Activated T-cell treated with anti-CD3 and anti-CD28 coated beads for 48 hours (primary cell): ENCODE data around the gene EMID1.
"Not testable (repeated sequence)": the region's sequence is repeated elsewhere in the genome, so short reads cannot be mapped to it uniquely, and the experiment has no call there.

ENCODE experiments used
- DNase-seq: peaks from one replicate; pipeline ENCODE4 v3.0.0-alpha.2; 2020; ENCODE audit warnings: low read depth

Gene EMID1

DNA sequence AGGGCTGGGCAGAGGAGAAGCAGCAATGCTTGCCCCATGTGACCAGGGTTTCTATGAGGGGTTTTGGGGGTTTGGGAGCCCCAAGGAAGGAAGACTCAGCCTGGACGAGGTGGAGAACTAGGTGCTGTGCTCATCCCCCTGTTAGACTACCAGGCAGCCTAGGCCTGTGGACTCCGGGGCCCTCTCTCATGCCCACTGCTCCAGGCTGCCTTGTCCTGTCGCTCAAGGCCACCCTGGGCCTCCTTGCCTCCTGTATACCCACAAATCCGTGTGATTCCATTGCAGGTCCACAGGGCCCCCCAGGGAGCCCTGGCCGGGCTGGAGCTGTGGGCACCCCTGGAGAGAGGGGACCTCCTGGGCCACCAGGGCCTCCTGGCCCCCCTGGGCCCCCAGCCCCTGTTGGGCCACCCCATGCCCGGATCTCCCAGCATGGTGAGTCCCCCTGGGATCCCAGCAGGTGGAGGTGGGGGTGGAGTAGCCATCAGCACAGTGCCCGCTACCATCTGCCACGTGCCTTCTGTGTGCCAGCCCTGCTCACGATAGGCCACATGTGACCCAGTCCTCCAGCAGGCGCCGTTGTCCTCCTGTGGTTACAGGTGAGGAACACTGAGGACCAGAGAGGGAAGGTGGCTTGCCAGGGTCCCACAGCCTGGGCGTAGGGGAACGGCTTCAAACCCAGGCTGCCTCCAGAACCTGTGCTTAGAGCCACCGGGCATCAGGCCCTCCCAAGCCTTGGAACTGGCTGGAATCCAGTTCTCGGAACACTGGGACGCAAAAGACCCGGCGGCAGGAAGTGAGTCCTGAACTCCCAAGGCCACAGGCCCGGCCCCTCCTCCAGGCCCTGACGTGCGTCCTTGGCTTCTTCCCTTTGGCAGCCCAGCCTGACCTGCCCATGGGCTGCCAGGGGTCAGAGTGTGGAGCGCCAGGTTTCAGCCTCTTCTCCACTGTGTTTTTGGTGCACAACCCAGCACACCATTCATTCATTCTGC, 26.6 kb downstream of the EMID1 start:
- no peak for DNase-seq

DNA sequence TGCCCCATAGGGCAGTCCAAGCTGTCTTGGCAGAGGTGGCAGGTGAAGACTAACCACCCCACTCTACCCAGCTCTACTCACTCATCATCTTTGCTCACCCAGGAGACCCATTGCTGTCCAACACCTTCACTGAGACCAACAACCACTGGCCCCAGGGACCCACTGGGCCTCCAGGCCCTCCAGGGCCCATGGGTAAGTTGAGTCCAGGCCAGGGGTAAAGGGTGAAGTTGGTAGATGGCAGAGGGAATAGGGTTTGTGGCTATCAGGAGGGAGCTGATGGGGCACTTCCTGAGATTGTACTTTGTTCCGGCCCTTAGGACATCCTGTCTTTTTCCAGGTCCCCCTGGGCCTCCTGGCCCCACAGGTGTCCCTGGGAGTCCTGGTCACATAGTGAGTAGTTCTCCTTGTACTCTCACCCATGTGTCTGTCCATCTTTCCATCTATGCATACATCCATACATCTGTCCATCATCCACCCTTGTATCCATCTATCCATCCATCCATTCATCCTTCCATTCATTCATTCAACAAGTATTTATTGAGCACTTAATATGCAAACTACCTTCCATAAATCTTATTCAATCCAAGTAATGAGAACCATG, 27.7 kb downstream of the EMID1 start:
- DNase-seq: no peak

DNA sequence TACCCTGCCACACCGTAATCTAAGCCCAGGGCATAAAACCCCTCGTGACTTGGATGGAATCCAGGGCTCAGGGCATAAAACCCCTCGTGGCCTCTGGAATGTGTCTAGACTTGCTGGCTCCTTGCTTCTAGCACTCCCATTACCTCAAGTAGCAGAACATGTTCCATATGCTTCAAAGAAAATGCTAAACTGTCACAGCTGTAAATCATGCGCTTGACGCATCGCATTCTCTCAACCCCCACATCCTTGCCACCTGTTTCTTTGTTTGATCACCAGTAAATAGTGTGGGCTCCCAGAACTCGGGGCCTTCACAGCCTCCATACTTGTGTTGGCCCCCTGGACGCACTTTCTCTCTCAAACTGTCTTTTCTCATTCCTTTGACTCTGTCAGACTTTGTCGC, 34.8 kb downstream of the EMID1 start:
- DNase-seq: not testable (repeated sequence)

DNA sequence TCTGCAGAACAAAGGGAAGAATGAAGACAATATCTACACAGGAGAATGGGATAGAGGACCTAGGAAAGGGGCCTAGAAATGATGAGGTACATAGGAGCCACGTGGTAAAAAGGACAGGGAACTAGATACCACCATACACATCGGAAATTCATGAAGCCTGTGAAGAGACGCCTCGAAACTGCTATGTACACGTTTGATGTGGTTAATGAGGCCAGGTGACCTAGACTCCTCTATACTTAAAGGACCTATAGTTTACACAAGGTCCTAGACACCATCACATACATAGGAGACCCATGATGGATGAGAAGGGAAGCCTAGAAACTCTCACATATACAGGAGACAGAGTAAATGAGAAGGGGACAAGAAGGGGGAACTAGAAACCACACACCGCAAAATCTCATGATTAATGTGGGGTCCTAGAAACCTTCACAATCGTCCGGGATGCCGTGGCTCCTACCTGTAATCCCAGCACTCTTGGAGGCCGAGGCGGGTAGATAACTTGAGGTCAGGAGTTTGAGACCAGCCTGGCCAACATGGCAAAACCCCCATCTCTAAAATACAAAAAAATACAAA, 38.3 kb downstream of the EMID1 start:
- no peak for DNase-seq

DNA sequence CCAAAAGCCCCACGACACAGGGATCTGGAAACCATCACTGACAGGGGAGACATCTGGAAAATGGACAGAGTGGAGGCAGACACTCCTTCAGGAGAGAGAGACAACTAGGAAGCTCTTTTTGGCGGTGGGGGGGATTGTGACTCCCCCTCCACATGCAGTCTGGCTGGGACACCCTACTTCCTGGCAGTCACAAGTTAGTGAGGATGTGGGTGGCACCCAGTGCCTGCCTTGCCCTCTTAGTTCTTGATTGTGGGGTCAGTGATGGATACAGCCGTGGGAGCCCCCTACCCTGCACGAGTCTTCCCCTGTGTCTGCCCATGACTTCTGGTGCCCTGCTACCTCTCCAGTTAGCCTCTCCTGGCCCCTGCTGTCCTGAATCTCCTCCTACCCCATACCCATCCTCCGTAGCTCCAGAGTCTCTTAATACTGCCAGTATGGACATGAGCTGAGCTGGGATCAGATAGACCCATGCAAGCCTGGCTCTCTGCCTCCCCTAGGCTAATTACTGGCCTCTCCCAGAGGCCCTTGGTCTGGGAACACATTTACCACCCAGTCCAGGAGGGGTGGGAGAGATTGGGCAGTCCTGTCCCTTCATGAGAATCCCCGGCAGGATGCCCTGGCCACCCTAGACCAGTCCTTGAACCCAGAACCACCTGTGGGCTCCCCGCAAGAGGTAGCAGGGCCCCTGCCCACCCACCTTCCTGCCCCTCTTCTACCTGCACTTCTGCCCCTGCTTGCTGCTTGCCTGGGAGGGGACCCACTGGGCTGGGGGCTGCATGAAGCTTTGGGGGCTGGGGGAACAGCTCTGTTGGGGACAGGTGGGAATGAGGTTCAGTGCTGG, 39.3 kb downstream of the EMID1 start:
- DNase-seq: no peak

DNA sequence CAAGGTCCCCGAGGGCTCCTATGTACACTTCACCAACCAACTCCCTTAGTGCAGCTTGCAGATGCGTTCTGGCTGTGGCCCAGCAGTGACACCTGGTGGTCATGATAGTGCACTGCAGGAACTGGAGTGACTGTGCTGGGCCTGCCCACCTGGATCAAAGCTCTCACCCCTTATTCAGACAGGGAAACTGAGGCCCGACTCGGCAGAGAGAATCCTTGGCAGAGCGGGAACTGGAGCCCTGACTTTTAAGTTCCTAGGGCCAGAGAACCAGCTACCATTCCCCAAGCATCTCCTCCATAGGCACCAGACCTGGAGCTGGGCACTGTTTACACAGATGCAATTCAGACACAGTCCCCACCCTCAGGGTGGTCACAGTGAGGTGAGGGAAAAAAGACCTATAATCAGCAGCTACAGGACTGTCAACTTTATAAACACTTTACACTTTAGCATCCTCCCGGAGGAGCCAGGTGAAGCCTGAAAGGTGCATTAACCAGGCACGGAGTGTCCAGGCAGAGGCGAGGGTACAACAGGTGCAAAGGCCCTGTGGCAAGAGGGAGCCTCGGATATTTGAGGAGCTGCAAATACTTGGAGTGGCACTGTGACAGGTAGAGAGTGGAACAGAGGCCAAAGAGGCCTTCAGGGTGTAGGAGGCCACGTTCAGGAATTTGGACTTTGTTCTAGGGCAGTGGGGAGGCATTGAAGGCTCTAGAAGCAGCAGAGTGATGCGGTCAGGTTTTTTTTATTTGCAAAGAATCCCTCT, 40.1 kb downstream of the EMID1 start:
- DNase-seq: peak; percentile 56

DNA sequence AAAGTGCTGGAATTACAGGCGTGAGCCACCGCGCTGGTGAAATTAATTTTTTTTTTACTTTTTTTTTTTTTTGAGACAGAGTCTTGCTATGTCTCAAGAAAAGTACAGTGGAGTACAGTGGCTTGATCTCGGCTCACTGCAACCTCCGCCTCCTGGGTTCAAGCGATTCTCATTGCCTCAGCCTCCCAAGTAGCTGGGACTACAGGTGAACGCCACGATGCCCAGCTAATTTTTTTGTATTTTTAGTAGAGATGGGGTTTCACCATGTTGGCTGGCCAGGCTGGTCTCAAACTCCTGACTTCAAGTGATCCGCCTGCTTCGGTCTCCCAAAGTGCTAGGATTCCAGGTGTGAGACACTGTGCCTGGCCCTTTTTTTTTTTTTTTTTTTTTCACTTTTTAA, 42.2 kb downstream of the EMID1 start:
- DNase-seq: not testable (repeated sequence)

DNA sequence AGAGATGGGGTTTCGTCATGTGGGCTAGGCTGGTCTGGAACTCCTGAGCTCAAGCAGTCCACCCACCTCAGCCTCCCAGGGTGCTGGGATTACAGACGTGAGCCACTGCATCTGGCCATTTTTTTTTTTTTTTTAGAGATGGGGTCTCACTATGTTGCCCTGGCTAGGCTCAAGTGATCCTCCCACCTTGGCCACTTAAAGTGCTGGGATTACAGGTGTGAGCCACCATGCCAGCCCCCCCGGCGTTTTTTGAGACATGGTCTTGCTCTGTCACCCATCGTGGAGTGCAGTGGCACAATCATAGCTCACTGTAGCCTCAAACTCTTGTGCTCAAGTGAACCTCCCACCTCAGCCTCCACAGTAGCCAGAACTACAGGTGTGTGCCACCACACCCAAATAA, 45.6 kb downstream of the EMID1 start:
- no peak for DNase-seq

DNA sequence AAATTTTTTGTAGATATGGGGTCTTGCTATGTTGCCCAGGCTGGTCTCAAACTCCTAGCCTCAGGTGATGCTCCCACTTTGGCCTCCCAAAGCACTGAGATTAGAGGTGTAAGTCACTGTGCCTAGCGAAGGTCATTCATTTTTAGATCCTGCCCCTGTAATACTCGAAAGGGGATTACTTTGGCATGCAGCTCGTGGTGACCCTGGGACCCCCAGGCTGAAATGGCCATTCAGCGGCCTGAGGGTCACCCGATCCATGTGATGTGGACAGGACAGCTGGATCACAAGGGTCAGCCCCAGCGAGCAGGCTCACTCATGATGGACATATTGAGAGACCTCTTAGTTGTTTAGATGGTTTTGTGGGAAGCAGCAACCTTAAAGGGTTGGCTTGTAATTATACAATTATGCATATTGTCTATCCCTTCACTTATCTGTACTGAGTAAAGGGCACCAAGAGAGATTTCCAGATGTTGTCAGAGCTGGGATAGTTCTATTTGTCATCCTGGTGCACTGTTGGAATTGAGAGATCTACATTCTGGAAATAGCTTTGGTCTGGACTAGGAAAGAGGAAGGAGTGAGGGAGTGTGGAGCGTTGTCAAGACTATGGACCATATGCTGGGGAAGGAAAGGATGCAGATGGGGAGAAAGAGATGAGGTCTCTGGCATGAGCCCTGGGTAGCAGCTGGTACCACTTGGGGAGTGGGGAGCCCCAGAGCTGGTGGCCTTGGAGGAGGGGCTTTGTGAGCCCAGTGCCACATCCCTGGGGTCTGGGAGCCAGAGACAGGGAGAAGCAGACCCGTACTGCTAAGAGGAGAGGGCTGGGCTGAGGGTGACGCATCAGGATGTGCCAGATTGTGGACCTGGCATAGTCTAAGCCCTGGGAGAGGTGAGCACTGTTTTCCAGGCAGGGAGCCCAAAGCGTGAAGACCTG, 46.5 kb downstream of the EMID1 start:
- DNase-seq: no peak

DNA sequence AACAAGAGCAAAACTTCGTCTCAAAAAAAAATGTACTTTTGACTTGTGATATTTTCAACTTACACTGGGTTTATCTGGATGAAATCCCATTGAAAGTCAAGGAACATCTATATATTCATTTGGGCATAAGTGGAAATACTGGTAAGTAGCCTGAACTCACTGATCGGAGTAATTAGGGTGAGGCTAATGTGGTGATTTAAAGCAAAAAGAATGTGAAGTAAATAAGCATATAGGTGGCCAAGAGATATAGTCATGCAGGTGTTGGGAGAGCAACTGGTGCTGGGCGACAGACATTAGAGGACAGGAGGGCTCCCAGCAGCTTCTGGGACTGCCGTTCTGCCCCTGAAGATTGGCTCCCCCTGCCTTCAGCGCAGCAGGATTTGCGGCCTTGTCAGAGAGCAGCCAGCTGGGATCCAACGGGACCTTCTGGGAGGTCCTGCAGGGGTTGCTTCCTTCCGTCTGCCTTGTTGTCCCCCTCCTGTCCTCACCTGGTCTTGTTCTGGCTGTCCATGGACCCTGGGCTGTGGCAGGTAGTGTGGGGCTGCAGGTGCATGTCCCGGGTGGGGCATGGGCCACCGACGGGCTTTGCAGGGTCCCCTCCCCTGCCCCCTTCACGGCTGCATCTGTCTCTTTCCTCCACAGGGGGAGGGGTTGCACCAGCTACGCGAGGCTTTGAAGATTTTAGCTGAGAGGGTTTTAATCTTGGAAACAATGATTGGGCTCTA, 48.0 kb downstream of the EMID1 start:
- DNase-seq: no peak

DNA sequence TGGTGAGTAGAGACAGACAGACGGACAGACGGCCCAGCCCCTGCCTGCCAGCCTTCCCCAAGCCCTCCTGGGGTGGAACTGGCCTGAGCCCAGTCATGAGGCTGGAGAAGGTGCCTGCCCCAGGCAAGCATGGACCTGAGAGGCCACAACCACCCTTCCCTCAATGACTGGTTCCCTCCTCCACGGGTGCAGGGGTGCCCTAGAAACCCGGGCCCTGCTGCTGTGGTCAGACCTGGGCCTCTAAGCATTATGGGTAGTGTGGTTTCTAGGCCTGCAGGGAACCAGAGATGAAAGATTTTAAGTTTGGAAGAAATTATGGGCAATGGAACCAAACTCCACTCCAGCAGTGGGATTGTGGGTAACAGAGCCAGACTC, 48.6 kb downstream of the EMID1 start:
- no peak for DNase-seq

DNA sequence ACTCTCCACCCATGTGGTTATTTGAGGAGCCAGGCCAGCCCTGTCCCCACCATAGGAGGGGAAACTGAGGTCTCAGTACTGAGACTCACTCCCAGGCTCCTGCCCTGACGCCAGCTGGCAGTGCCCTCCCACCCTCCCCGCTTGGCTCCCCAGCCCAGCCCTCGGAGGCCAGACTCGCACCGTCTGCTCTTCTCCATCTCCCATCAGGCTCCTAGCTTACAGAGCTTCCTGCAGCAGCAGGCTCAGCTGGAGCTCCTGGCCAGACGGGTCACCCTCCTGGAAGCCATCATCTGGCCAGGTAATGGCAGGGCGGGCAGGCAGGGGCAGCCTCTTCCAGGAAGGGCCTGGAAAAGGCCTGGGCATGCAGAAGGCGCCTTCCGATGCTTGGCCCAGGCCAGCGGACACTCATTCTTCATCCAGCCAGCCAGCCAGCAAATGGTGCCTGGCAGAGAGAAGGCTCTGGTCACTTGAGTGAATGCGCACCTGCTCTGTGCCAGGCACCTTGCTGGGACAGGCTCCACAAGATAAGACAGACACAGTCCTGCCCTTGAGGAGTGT, 49.4 kb downstream of the EMID1 start:
- no peak for DNase-seq

DNA sequence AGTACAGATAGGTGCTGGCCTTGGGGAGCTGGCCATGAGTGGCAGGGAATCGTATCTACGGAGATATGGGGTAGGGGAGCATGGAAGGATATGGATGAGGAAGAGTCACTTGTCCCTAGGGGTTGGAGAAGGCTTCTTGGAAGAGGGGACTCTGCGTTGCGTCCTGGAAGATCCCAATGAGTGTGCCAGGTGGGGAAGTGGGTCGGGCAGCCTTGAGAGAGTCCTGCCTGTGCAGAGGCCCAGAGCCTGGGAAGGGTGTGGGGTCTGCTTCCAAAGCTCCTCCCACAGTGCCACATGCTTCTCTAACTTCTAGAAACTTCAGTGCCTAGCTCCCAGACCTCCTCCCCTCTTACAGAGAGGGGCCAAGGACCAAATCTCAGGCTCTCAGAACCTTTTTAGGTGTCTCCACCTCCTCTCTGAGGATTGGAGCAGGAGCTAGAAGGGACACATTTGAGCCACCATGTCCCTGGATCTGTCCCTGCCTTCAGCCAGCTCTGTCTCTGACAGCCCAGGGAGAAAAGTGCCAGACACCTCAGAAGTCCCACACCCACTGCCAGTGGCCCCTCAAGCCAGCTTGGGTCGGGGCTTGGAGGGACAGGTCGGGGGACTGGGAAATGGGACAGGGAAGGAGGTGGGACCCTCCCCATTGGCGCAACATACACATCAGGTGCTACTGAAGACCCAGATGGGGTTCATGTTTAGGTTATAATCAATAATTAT, 51.1 kb downstream of the EMID1 start:
- no peak for DNase-seq

DNA sequence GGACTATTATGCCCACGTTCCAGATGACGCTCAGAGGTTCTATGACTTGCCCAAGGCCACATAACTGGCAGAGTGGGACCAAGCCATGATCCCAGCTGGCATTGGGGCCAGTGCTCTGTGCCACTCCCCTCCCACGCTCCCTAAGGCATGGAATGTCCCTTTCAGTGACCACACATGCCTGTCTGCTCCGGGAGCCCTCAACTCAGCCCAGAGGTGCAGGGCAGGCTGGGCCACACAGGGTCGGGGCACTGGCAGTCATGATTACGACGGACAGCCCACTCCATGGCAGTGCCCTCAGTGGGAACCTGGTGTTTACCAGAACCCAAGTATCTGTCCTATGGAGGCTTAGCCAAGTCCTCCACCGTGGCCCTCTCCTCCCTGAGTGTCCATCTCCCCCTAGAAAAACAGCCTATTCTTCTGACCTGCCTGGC, 52.1 kb downstream of the EMID1 start:
- no peak for DNase-seq

DNA sequence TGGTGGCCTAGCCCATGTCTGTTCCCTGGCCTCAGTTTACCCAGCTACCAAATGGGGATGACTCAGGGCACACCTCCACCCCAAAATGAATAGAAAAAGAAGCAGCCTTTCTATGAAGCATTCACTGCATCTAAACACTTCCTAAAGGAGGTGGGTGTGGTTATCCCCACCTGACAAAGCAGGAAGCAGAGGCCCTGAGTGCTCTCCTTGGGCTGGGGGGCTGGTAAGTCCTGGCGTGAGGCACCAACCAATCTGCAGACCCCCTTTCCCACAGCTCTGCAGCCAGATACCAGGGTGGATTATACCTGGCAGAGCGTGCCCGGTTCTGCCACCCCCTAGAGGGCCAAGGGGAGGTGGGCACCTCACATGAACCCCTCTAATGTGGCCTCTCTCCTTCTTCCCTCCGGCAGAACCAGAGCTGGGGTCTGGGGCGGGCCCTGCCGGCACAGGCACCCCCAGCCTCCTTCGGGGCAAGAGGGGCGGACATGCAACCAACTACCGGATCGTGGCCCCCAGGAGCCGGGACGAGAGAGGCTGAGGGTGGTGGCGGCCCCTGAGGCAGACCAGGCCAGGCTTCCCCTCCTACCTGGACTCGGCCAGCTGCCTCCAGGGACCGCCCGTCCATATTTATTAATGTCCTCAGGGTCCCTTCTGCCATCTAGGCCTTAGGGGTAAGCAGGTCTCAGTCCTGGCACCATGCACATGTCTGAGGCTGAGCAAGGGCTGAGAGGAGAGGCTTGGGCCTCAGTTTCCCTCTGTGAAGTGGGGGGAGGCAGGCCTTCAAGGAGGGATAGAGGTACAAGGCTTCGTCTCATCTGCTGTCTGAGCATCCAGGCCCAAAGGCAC, 52.9 kb downstream of the EMID1 start:
- no peak for DNase-seq

DNA sequence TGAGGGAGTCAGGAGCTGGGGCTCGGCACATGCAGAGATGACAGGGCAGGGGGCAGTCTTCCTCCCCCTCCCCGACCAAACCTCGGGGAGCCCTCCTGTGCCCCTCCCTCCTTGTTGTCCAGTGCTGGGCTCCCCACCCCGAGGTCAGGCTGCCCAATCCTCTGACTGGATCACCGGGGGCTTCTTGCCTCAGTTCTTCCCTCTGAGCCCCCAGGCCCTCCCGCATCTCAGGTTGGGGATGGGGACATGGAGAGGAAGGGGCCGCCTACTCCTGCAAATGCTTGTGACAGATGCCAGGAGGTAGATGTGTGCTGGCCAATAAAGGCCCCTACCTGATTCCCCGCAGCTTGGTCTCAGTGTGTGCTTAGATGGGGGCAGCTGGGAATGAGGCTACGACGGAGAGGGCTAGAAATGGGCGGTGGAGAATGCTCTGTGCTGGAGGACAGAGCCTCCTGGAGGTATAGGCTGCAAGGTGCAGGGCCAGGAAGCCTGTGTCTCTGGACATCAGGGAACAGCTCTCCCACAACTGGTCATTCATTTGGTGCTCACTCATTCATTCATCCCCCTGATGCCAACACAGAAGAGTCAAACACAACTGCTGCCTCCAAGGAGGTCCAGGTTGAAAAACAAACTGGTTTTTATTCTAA, 53.7 kb downstream of the EMID1 start:
- no peak for DNase-seq

DNA sequence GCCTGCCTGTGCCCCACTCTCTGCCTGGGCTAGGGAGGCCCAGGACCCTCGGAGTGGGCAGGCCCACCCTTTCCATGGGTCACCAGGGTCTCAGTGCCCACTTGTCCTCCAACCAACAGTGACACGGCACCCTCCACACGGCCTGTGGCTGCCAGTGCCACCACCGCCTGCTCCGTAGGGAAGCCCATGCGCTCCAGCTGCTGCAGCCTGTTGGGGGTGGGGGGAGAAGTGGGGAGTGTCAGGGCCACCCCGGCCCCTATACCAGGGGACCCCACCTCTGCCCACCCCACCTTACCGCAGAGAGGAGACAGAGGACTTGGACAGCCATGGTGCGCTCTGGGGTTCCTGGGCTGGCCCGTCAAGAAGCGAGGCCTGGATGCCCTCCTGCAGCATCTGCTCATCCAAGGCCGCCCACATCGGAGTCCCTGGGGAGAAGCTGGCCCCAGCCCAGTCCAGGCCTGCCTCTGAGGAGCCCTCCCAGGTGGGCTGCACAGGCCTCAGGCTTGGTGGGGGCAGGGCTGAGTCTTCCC, 54.4 kb downstream of the EMID1 start:
- no peak for DNase-seq
